Lower lobe of right lung (tissue), 2 donors: ENCODE measurements around the gene ANKFN1. TPM values are rescaled to one million over a fixed set of nuclear protein-coding genes. Genes with fewer than 3 reads are reported as not detected.

Experiments
- ATAC-seq, 2 donors: fragments of 200-7000 bp; cut with Tn5 transposase; one replicate each; pipeline ENCODE4 v1.9.1; 2020 to 2022; ENCODE audit warnings: mild to moderate bottlenecking in 2 of 2, moderate library complexity in 2 of 2
- DNase-seq: peaks from one replicate; pipeline ENCODE4 v3.0.0-alpha.2; 2020
- H3K27ac ChIP-seq: fragments of 200-600 bp; one replicate; pipeline ENCODE4 v1.8.0; 2022
- H3K27me3 ChIP-seq: fragments of 200-600 bp; one replicate; pipeline ENCODE4 v1.8.0; 2022; ENCODE audit warnings: low read depth
- H3K36me3 ChIP-seq: fragments of 200-600 bp; one replicate; pipeline ENCODE4 v1.8.0; 2022; ENCODE audit warnings: mild to moderate bottlenecking
- H3K4me1 ChIP-seq: fragments of 200-600 bp; one replicate; pipeline ENCODE4 v1.8.0; 2022
- H3K4me3 ChIP-seq: fragments of 200-600 bp; one replicate; pipeline ENCODE4 v1.8.0; 2022; ENCODE audit warnings: mild to moderate bottlenecking
- H3K9me3 ChIP-seq: fragments of 200-600 bp; one replicate; pipeline ENCODE4 v1.8.0; 2022
- intact Hi-C: fragments of 100-400 bp; cut with DNase I; formaldehyde crosslinking; loops from one replicate; pipeline ENCODE4 v1.11.0; 2022
- total RNA-seq: library from RNA; stranded (reverse); fragmentation: NEBNext Ultra II Directional; extraction: Animal tissue kit (Norgen Biotek cat#: 25700); gene quantifications from one replicate; pipeline ENCODE4 v1.2.1, GENCODE V29; 2021
- TF ChIP-seq, protein P1 (sequence below): fragments of 200-600 bp; IDR thresholded peaks from one replicate; pipeline ENCODE4 v1.8.0; 2022; ENCODE audit warnings: antibody characterized with exemption, mild to moderate bottlenecking
- donor health status: DM: no; HTN: yes; CAD: no; lungs with severe emphysema.

Gene ANKFN1
- total RNA-seq, 1 donor from 2014 or later, result 4.3 TPM

DNA sequence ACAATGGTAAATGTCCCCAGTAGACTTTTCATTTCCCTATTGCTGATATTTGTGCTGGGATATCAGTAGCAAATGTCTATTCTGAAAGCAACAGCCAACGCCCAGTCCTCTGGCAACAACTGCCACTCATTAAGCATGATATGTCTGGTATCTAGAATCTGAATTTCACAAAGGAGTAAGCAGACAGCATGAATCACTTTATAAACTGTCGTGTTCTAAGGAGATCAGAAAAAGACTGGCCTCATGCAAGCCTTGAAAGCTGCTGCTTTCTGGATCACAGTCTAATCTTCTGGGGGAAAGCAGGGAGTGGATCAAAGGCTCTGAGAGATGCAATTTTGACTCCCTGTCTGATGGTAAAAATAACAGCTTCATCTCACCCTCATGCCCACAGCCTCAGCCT is 287.1 kb downstream of the ANKFN1 start:
- intact Hi-C loops, result no loop called here
- Histone ChIP-seq H3K4me1 (no peaks in the 10 kb centered on the region), H3K36me3 (no peaks in the 10 kb centered on the region), H3K27ac (no peak overlapping the region), H3K4me3 (no peak overlapping the region), H3K9me3 (no peaks in the 10 kb centered on the region), H3K27me3 (no peaks in the 10 kb centered on the region)
- ATAC-seq (no peak), DNase-seq (no peak)
- TF ChIP-seq, protein P1, sequence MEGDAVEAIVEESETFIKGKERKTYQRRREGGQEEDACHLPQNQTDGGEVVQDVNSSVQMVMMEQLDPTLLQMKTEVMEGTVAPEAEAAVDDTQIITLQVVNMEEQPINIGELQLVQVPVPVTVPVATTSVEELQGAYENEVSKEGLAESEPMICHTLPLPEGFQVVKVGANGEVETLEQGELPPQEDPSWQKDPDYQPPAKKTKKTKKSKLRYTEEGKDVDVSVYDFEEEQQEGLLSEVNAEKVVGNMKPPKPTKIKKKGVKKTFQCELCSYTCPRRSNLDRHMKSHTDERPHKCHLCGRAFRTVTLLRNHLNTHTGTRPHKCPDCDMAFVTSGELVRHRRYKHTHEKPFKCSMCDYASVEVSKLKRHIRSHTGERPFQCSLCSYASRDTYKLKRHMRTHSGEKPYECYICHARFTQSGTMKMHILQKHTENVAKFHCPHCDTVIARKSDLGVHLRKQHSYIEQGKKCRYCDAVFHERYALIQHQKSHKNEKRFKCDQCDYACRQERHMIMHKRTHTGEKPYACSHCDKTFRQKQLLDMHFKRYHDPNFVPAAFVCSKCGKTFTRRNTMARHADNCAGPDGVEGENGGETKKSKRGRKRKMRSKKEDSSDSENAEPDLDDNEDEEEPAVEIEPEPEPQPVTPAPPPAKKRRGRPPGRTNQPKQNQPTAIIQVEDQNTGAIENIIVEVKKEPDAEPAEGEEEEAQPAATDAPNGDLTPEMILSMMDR, result no peak

DNA sequence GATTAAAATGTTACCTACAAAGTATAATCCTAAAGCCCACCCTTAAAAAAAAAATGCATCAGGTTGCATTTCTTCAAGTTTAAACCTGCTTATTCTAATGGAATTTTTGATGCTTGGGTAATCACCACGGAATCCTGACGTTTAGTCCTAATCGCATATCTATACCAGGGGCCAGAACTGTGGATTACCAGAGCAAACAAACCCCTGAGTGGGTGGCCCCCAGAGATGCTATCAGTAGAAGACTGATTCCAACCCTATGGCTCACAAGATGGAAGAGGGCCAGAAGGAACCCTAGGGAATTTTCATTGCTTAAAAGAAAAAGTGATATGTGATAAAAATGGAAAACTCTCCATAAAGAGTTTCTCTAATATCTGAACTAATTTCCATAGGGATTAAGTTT is 288.0 kb downstream of the ANKFN1 start:
- intact Hi-C loops, result no loop called here
- no peak for DNase-seq
- ATAC-seq, result no peak

DNA sequence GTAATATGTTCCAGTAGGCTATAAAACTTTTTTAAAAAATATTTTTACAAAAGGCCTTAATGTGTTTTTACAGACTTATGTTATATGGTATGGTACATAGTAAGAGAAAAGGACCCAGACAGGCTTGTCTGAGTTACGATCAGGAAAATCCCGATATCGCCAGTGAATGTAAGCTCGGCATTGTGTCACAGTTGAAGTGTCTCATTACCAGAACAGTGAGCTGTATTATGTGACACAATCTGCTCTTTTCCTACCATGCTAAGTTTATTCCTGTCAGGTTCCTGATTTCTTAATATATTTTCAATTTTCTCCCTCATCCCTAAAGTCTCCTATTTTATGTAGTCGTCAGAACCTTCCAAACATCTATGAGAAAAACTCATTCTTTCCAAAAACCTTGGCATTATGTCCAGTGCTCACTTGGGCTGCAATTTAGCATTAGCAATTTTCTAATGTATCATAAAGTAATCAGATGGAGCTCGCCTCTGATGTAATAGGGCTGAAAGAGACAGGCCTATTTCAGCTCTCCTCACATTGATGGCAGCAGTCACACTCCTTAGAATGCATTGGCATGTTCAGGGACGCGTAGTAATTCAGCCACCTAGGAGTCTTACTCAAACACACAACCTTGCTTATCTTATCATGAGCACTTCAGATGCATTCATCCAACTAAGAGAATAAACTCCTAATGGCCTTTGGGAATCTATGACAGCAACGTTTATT is 292.6 kb downstream of the ANKFN1 start:
- Histone ChIP-seq H3K4me1 (no peaks in the 10 kb centered on the region), H3K27ac (no peak overlapping the region), H3K36me3 (no peaks in the 10 kb centered on the region), H3K27me3 (no peaks in the 10 kb centered on the region), H3K4me3 (no peak overlapping the region), H3K9me3 (no peaks in the 10 kb centered on the region)
- TF ChIP-seq, protein P1, result no peak
- no peak for ATAC-seq
- DNase-seq, result no peak
- intact Hi-C loops, result no loop called here

More for the DNA sequence above, 288.0 kb downstream of the ANKFN1 start:
- Histone ChIP-seq H3K4me1 (no peaks in the 10 kb centered on the region), H3K36me3 (no peaks in the 10 kb centered on the region), H3K9me3 (no peaks in the 10 kb centered on the region), H3K27ac (no peak overlapping the region), H3K27me3 (no peaks in the 10 kb centered on the region), H3K4me3 (no peak overlapping the region)
- TF ChIP-seq, protein P1, result no peak

DNA sequence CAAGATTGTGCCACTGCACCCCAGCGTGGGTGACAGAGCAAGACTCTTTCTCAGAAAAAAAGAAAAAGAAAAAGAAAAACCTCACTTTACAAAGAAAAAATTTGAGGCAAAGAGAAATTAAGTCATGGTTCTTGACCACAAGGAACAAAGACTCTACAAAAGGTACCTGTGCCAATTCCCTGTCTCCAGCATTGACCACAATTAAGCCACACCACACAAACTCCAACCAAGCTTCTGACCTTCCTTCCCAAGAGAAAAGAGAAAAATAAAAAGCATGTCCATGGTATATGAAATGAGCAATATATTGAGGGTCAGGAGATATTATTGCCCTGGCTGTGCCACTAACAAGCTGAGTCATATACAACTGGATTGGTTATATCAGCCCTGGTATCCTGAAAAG is 293.9 kb downstream of the ANKFN1 start:
- ATAC-seq (no peak), DNase-seq (no peak)
- H3K27ac ChIP-seq, result no peak overlapping the region
- H3K4me3 ChIP-seq, result no peak overlapping the region
- no peaks in the 10 kb centered on the region for H3K9me3 ChIP-seq
- no peaks in the 10 kb centered on the region for H3K4me1 ChIP-seq
- intact Hi-C loops, result no loop called here
- H3K27me3 ChIP-seq, result no peaks in the 10 kb centered on the region
- TF ChIP-seq, protein P1, result no peak
- no peaks in the 10 kb centered on the region for H3K36me3 ChIP-seq

DNA sequence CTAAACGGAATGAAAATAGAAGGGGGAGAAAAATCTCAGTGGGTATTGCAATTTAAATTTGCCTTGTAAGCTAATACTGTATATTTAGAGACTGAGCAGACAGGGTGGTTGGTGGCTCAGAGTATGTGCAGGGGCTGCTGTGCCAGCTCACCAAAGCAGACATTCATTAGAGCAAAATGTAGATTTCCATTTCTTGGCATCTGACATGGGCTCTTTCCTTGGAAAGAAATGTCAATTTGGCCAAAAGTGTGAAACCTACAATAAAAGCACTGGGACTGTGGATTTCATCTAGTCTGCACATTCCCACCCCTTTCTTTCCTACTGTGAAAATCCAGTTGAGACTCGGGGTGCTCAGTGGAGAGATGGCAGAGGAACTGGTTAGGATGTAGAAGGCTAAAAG is 295.1 kb downstream of the ANKFN1 start:
- Histone ChIP-seq H3K27ac (no peak overlapping the region), H3K36me3 (no peaks in the 10 kb centered on the region), H3K4me3 (no peak overlapping the region), H3K9me3 (no peaks in the 10 kb centered on the region), H3K4me1 (no peaks in the 10 kb centered on the region), H3K27me3 (no peaks in the 10 kb centered on the region)
- ATAC-seq (no peak), DNase-seq (no peak)
- TF ChIP-seq, protein P1, result no peak
- intact Hi-C loops, result no loop called here
